IMR-90 (cell line): Measurements from ENCODE around the gene CERT1. TPM values are rescaled to one million over a fixed set of nuclear protein-coding genes. Genes with fewer than 3 reads are reported as not detected.
A peak's percentile ranks its signal among the peaks of the same experiment; 100 is the strongest.
"Not testable (repeated sequence)": the region's sequence is repeated elsewhere in the genome, so short reads cannot be mapped to it uniquely, and the experiment has no call there.

Experiments
- ATAC-seq: fragments of 200-7000 bp; cut with Tn5 transposase; 2 replicates; pipeline ENCODE4 v1.9.1; 2020; ENCODE audit warnings: low read depth, mild to moderate bottlenecking, moderate library complexity
- BruUV-seq: library from RNA; stranded (reverse); fragments of 400-500 nt; replicated peaks from 2 replicates; lab custom pipeline; 2021; lab: Mats Ljungman, UMichigan
- CTCF ChIA-PET: fragments of 300-600 bp; formaldehyde crosslinking; extraction: SDS; loops from one replicate; lab custom pipeline; 2021; ENCODE audit warnings: antibody characterized with exemption; lab: Yijun Ruan, JAX
- POLR2A ChIA-PET: fragments of 300-600 bp; sonication (Branson Sonifier 250); formaldehyde crosslinking; loops from one replicate; lab custom pipeline; 2022; ENCODE audit warnings: antibody characterized with exemption; ENCODE audit not compliant: unreplicated experiment; lab: Charles Lee
- DNase-seq: peaks from one replicate; pipeline ENCODE4 v3.0.0; 2013
- H2AFZ ChIP-seq: replicated peaks from 2 replicates; pipeline ENCODE3; 2013; ENCODE audit warnings: low read length, mild to moderate bottlenecking; ENCODE audit not compliant: poor library complexity
- H2AK5ac ChIP-seq: 2 replicates; pipeline ENCODE4 v1.6.1; 2013; ENCODE audit warnings: low read depth, low read length, inconsistent platforms
- H2AK9ac ChIP-seq: replicated peaks from 2 replicates; pipeline ENCODE3; 2013; ENCODE audit warnings: mild to moderate bottlenecking, low read depth, low read length, moderate library complexity; ENCODE audit not compliant: poor library complexity
- H2BK120ac ChIP-seq: 2 replicates; pipeline ENCODE4 v1.6.1; 2013; ENCODE audit warnings: low read depth, low read length, inconsistent platforms
- H2BK15ac ChIP-seq: 3 replicates; pipeline ENCODE4 v1.6.1; 2013; ENCODE audit warnings: low read depth, low read length, inconsistent platforms
- H2BK20ac ChIP-seq: 2 replicates; pipeline ENCODE4 v1.6.1; 2013; ENCODE audit warnings: low read depth, mild to moderate bottlenecking, inconsistent platforms, low read length, moderate library complexity
- H2BK5ac ChIP-seq: 2 replicates; pipeline ENCODE4 v1.6.1; 2013; ENCODE audit warnings: mild to moderate bottlenecking, low read depth, low read length, inconsistent platforms; ENCODE audit not compliant: poor library complexity, severe bottlenecking
- H3K14ac ChIP-seq: replicated peaks from 2 replicates; pipeline ENCODE4 v1.6.1; 2013; ENCODE audit warnings: low read depth, low read length, inconsistent platforms
- H3K18ac ChIP-seq: 2 replicates; pipeline ENCODE4 v1.6.1; 2013; ENCODE audit warnings: low read depth, low read length, control low read depth
- H3K23ac ChIP-seq: 2 replicates; pipeline ENCODE4 v1.6.1; 2013; ENCODE audit warnings: low read depth, low read length, inconsistent platforms
- H3K27ac ChIP-seq: 2 replicates; pipeline ENCODE4 v1.5.1; 2013; ENCODE audit warnings: mild to moderate bottlenecking, control low read depth, low read length; ENCODE audit not compliant: insufficient read depth
- H3K27me3 ChIP-seq: 2 replicates; pipeline ENCODE4 v1.6.1; 2013; ENCODE audit warnings: low read length; ENCODE audit not compliant: control insufficient read depth, insufficient read depth
- H3K36me3 ChIP-seq: 2 replicates; pipeline ENCODE4 v1.6.1; 2013; ENCODE audit warnings: low read length, mixed read lengths; ENCODE audit not compliant: control insufficient read depth, insufficient read depth
- H3K4ac ChIP-seq: 2 replicates; pipeline ENCODE4 v1.6.1; 2013; ENCODE audit warnings: low read depth, low read length, inconsistent platforms
- H3K4me1 ChIP-seq: 2 replicates; pipeline ENCODE4 v1.6.1; 2013; ENCODE audit warnings: low read length, mixed read lengths; ENCODE audit not compliant: control insufficient read depth, insufficient read depth
- H3K4me2 ChIP-seq: 2 replicates; pipeline ENCODE4 v1.6.1; 2013; ENCODE audit warnings: low read depth, mild to moderate bottlenecking, control low read depth, low read length, moderate library complexity
- H3K4me3 ChIP-seq: 2 replicates; pipeline ENCODE4 v1.5.1; 2013; ENCODE audit warnings: low read depth, mild to moderate bottlenecking, control low read depth, low read length, moderate library complexity; ENCODE audit not compliant: insufficient read depth
- H3K56ac ChIP-seq: 2 replicates; pipeline ENCODE4 v1.6.1; 2013; ENCODE audit warnings: low read length, inconsistent platforms; ENCODE audit not compliant: insufficient read depth; ENCODE audit errors: extremely low read depth
- H3K79me1 ChIP-seq, 2 experiments: 2 replicates each; pipeline ENCODE4 v1.6.1; 2013; ENCODE audit warnings: low read length in 2 of 2, inconsistent platforms in 1 of 2, low read depth in 1 of 2
- H3K9ac ChIP-seq: 2 replicates; pipeline ENCODE4 v1.6.1; 2013; ENCODE audit warnings: low read depth, low read length, control low read depth
- H3K9me1 ChIP-seq: 2 replicates; pipeline ENCODE4 v1.6.1; 2013; ENCODE audit warnings: low read length, inconsistent platforms; ENCODE audit not compliant: insufficient read depth
- H3K9me3 ChIP-seq: 2 replicates; pipeline ENCODE4 v1.6.1; 2013; ENCODE audit warnings: low read length; ENCODE audit not compliant: control insufficient read depth, insufficient read depth
- H4K20me1 ChIP-seq: 2 replicates; pipeline ENCODE4 v1.6.1; 2013; ENCODE audit warnings: low read length, inconsistent platforms; ENCODE audit not compliant: insufficient read depth
- H4K5ac ChIP-seq: 2 replicates; pipeline ENCODE4 v1.6.1; 2013; ENCODE audit warnings: mild to moderate bottlenecking, low read depth, low read length, control low read depth
- H4K8ac ChIP-seq, 2 experiments: 2 replicates each; pipeline ENCODE4 v1.6.1; 2013; ENCODE audit warnings: low read depth in 2 of 2, low read length in 2 of 2, control low read depth in 1 of 2, inconsistent platforms in 1 of 2
- H4K91ac ChIP-seq: 2 replicates; pipeline ENCODE4 v1.6.1; 2013; ENCODE audit warnings: low read depth, low read length, inconsistent platforms; ENCODE audit not compliant: insufficient read depth
- WGBS, 2 experiments: methylation state at CpG; one replicate each; pipeline versions ENCODE4 v1.1.5 to v1.1.7; 2013; ENCODE audit warnings: missing lambda C conversion rate in 2 of 2; ENCODE audit not compliant: insufficient read length in 1 of 2; ENCODE audit errors: extremely low coverage in 2 of 2; 5-methylcytosine and 5-hydroxymethylcytosine counted together
- dilution Hi-C: fragments of 300-500 bp; cut with HindIII; formaldehyde crosslinking; loops from one replicate; pipeline ENCODE4 v1.14.3; 2018; ENCODE audit warnings: low sequenced_read_pairs; ENCODE audit not compliant: unreplicated experiment
- in situ Hi-C: fragments of 300-500 bp; cut with MboI; formaldehyde crosslinking; loops from 3 replicates; pipeline ENCODE4 v1.14.3; 2019; ENCODE audit warnings: low sequenced_read_pairs, inconsistent platforms, mixed read lengths
- intact Hi-C: fragments of 100-400 bp; cut with micrococcal nuclease; formaldehyde crosslinking; loops from 2 replicates; pipeline ENCODE4 v1.10.0; 2022
- polyA plus RNA-seq, 3 experiments: library from polyadenylated mRNA; depleted of rRNA; stranded (reverse); fragments of >200 nt; gene quantifications; 2 replicates each; pipeline ENCODE4 v1.2.3, GENCODE V29; 2012; ENCODE audit warnings: low replicate concordance in 1 of 3
- total RNA-seq: library from RNA; depleted of rRNA; stranded (reverse); fragments of >200 nt; gene quantifications from 2 replicates; pipeline ENCODE4 v1.2.3, GENCODE V29; 2012

CERT1 gene
- total and polyA plus RNA-seq, 2 of the 4 experiments (the other 2 are of a cell fraction) = 7.2 TPM

- H3K23ac ChIP-seq, H3K9ac ChIP-seq, H2BK20ac ChIP-seq, H3K4ac ChIP-seq, in situ Hi-C loops, H4K5ac ChIP-seq, H3K18ac ChIP-seq, H3K14ac ChIP-seq, H3K4me1 ChIP-seq, H3K36me3 ChIP-seq, H3K27ac ChIP-seq, H2BK120ac ChIP-seq, H3K27me3 ChIP-seq, H3K4me3 ChIP-seq, H3K4me2 ChIP-seq, H2BK15ac ChIP-seq, H3K9me3 ChIP-seq, H2AFZ ChIP-seq, POLR2A ChIA-PET, H2AK9ac ChIP-seq, H4K91ac ChIP-seq, H2AK5ac ChIP-seq, H4K20me1 ChIP-seq, dilution Hi-C loops, intact Hi-C loops, H4K8ac ChIP-seq, H3K56ac ChIP-seq, BruUV-seq: not testable (repeated sequence)
- H2BK5ac ChIP-seq = peak overlapping the region; percentile 44
- DNase-seq (peak; percentile 79), ATAC-seq (peak; percentile 78)
- H3K79me1 ChIP-seq = peaks cover 20 to 49% of the 10 kb centered on the region in 2 experiments
- peaks cover 13% of the 10 kb centered on the region for H3K9me1 ChIP-seq
- CTCF ChIA-PET = interaction anchor here (0.6 kb wide), 1 partner anchor 87 kb away, joined by 4 read pairs; no protein-coding TSS in a partner anchor
- no CpG with 5 or more reads among the region's 1 CpG for WGBS, 2 experiments
Measured at GRCh38 chr5:75533716-75534115, 22.3 kb upstream of the CERT1 start.
